HG02973 (cell line): ENCODE data around the gene NBEA.
A peak's percentile ranks its signal among the peaks of the same experiment; 100 is the strongest.

ENCODE experiments used
- ATAC-seq: cut with Tn5 transposase; IDR thresholded peaks from one replicate; pipeline ENCODE4 v1.9.1; 2021; ENCODE audit warnings: moderate library complexity; ENCODE audit not compliant: unreplicated experiment

The NBEA gene

GRCh38 chr13:35260316-35260715, 318.2 kb downstream of the NBEA start:
- ATAC-seq = no peak

GRCh38 chr13:35266412-35266811, 324.3 kb downstream of the NBEA start:
- no peak for ATAC-seq

DNA sequence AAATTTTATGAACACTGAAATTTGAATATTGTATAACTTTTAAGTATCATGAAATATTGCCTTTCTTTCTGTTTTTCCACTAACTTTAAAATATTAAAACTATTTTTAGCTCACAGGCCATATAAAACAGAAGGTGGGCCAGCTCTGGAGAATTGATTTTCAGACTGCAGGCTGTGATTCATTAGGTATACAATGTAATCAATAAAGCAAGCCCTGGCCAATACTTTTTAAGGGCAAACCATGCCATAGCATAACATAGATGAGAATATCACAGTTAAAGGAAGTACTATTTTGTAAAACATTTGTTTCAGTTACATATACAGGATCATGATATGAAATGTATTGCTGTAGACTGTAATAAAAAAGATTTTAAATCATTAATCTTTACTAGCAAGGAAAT, 336.8 kb downstream of the NBEA start:
- ATAC-seq = no peak

GRCh38 chr13:35279500-35279899, 337.4 kb downstream of the NBEA start:
- no peak for ATAC-seq

GRCh38 chr13:35283856-35284255, 341.8 kb downstream of the NBEA start:
- no peak for ATAC-seq

DNA sequence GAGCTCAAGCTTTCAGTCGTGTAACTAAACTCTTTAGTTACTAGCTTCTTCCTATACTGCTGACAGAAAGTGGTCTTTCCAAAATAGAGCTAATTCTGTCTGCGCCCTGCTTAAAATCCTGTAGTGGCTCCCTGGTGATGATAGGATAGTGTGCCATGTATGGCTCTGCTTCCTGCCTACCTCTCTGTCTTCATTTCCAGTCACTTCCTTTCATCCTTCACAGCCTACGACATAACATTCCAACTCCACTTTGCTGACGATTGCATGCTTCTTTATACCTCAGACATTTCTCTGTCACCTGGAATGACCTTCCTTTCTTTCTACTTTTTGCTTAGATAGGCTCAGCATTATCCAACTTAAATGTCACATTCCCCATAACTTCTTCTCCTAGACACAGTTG, 343.6 kb downstream of the NBEA start:
- ATAC-seq = no peak

DNA sequence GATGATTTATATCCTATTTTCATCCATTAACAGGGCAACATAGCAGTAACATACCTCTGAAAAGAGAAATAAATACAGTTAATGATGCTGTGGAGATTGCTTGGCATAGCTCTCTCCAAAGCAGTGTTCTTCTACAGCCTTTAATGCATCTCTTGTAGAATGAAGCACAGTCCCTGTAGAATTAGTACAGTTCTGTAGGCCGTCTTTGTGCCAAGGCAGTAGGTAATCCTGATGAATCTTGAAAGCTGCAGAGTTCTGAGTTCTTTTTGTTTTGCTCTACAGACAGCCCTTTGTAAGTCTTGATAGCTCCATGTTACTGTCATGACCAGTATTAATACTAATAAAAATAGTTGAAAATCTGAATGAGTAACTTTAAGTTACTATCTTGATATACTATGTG, 350.3 kb downstream of the NBEA start:
- no peak for ATAC-seq

- ATAC-seq = no peak
Measured at GRCh38 chr13:35293579-35294226, 351.6 kb downstream of the NBEA start.

DNA sequence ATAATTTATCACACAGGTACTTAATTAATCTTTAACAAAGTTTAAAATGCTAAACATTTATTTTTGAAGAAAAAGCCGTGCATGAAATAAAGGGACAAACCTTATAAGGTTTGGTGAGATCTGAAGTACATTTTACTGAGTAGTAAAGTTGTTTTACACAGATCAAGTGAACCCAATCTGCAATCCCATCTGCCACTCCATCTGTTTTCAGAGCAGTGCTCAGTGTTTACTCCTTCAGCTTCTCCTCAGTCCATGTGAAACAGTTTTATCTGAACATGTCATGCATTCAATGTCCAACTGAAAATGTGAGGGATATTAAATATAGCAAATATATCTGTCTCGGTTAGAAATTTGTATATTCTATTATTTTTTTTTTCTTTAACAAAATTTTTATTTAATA, 367.6 kb downstream of the NBEA start:
- no peak for ATAC-seq

DNA sequence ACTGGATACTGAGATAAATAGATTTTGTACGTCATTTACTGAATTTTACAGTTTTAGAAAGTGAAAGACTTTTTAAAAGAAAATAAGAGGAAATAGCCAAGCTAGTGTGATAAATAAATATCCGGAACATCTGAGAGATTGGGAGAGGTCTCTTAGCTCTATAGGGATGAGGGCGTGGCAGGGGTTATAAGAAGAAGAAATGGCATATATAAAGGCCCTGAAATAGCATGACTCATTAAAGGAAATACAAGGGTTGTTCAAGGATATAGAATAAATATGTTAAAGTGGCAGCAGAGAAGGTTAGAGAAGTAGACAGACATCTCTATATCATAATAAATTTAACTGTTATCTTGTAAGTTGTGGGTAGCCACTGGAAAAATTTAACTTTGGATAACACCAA, 390.1 kb downstream of the NBEA start:
- no peak for ATAC-seq

DNA sequence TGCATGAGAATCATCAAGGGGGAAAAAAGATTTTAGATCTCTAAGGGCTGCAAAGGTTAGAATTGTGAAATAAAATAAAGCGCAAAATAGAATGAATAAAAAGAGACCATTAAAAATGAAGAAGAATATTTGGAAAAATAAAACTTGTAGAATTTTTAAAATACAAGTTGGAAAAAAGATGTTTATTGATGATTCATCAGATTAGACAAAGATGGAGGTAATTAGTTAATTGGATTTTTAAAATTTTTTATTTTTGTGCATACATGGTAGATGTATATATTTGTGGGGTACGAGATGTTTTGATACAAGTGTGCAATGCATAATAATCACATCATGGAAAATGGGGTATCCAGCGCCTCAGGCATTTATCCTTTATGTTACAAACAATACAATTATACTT, 391.1 kb downstream of the NBEA start:
- ATAC-seq = no peak

- ATAC-seq = no peak
Measured at GRCh38 chr13:35342440-35342839, 400.4 kb downstream of the NBEA start.

- no peak for ATAC-seq
Measured at GRCh38 chr13:35343417-35343816, 401.3 kb downstream of the NBEA start.

DNA sequence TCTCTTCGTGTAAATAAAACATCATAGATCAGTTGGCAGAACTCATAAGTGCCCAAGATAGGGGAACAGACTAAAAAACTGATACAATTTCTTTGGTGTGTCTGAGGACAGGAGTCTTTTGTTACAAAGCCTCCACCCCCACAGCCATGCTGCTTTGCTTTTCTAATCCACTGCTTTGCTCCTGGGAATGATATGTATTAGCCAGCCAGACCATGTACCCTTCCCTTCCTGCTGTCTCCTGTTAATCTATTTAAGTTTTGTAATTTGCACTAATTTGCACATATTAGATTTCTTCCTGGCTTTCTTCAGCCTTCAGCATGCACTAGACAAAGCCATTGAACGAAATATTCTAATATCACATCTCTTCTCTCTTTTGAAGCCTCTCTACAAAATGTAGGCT, 403.9 kb downstream of the NBEA start:
- ATAC-seq = no peak

DNA sequence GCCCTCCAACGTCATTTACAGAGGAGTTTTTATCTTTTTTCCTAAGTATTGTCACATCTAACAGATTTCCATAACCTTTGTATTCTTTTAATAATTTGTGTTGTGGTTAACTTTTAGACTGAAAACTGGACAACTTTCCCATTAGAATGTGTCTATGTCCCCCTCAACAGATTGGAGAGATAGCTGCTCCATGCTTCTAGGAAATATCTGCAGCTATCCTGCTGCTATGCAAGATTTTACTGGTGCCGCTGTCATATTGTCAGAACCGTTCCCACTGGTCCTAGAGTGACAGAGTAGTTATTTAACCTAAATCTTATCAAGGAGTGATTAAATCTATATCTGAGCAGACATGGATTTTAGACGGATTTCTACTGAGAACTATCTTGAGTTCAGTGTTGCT, 404.4 kb downstream of the NBEA start:
- no peak for ATAC-seq

GRCh38 chr13:35347679-35348205, 405.7 kb downstream of the NBEA start:
- ATAC-seq = no peak

DNA sequence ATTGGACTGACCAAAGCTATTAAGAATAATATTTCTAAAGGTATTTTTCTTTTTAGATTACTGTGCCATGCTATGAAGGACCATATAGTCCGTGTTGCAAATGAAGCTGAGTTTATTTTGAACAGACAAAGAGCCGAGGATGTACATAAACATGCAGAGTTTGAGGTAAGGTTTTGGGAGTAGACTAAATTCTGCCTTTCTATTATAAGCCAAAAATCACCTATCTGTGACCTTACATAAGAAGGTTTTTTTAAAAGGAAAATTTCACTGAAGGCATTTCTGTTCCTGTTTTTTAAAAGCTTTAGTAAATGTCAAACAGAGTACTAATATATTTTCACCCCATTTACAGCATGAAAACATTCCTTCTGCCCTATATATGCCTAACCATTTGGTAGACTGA, 407.0 kb downstream of the NBEA start:
- no peak for ATAC-seq

GRCh38 chr13:35349673-35350278, 407.7 kb downstream of the NBEA start:
- ATAC-seq = peak; percentile 70

DNA sequence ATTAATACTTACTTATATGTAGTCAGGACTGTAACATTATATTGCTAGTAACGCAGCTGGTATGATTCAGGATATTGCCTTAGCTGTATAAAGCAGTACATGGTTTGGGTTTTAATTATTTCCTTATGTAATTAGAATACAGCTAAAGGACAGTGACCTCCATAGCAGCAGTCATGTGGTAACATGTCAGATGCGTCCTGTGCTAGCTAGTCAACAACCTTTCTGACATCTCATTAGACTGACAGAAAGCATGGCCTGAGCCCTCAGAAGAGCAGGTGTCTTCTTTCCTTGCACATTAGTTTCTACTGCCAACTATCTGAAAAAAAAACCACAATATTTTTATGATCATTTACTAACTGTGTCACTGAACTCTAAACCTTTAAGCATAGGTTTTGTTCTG, 412.2 kb downstream of the NBEA start:
- ATAC-seq = no peak

- ATAC-seq = no peak
Measured at GRCh38 chr13:35354882-35355281, 412.8 kb downstream of the NBEA start.

GRCh38 chr13:35356572-35356971, 414.5 kb downstream of the NBEA start:
- ATAC-seq = no peak

GRCh38 chr13:35365883-35366282, 423.8 kb downstream of the NBEA start:
- no peak for ATAC-seq

- ATAC-seq = no peak
Measured at GRCh38 chr13:35367586-35367985, 425.5 kb downstream of the NBEA start.
